Kidney (tissue), 14 donors: ENCODE results near the gene CXCL12. TPM values are rescaled to one million over a fixed set of nuclear protein-coding genes. Genes with fewer than 3 reads are reported as not detected.

Source experiments
- DNase-seq, 5 donors: peaks; one replicate each; pipeline ENCODE4 v3.0.0-alpha.2; 2013 to 2020
- FAIRE-seq: peaks from 2 replicates; lab custom pipeline; 2012; peaks lifted over from hg19 to GRCh38; lab: Jason Lieb, UNC
- H3K27ac ChIP-seq, 2 donors: one replicate each; pipeline ENCODE4 v1.7.0; 2013; ENCODE audit warnings: low read depth in 2 of 2, low read length in 2 of 2, inconsistent platforms in 1 of 2
- H3K27me3 ChIP-seq: one replicate; pipeline ENCODE4 v1.7.1; 2013; ENCODE audit warnings: low read length, inconsistent platforms; ENCODE audit not compliant: control insufficient read depth, insufficient read depth
- H3K36me3 ChIP-seq, 3 donors: one replicate each; pipeline versions ENCODE4 v1.7.0 to v1.7.1; 2013; ENCODE audit warnings: low read length in 3 of 3, control low read depth in 1 of 3, inconsistent platforms in 1 of 3; ENCODE audit not compliant: insufficient read depth in 3 of 3, control insufficient read depth in 2 of 3
- H3K4me1 ChIP-seq, 3 donors: one replicate each; pipeline versions ENCODE4 v1.7.0 to v1.7.1; 2013; ENCODE audit warnings: low read length in 3 of 3, inconsistent platforms in 1 of 3, low read depth in 1 of 3; ENCODE audit not compliant: control insufficient read depth in 2 of 3, insufficient read depth in 2 of 3
- H3K4me3 ChIP-seq, 3 donors: one replicate each; pipeline versions ENCODE4 v1.7.0 to v1.8.1; 2013; ENCODE audit warnings: low read length in 3 of 3, control low read depth in 1 of 3, inconsistent platforms in 1 of 3
- H3K9ac ChIP-seq, 3 donors: one replicate each; pipeline versions ENCODE4 v1.7.0 to v1.7.1; 2013; ENCODE audit warnings: low read length in 3 of 3, control low read depth in 1 of 3, inconsistent platforms in 1 of 3
- H3K9me3 ChIP-seq, 3 donors: one replicate each; pipeline versions ENCODE4 v1.7.0 to v1.7.1; 2013; ENCODE audit warnings: low read length in 3 of 3, control low read depth in 1 of 3, inconsistent platforms in 1 of 3; ENCODE audit not compliant: control insufficient read depth in 2 of 3, insufficient read depth in 1 of 3
- intact Hi-C: fragments of 100-400 bp; cut with DNase I; formaldehyde crosslinking; loops from one replicate; pipeline ENCODE4 v1.11.1; 2022
- polyA plus RNA-seq: library from polyadenylated mRNA; stranded (reverse); fragments of 350-450 nt; fragmentation: Illumina TruSeq; extraction: RNeasy Lipid Tissue Mini Kit (QIAGEN cat#74804); gene quantifications from one replicate; pipeline ENCODE4 v1.2.3, GENCODE V29; 2014; ENCODE audit warnings: low read depth, low replicate concordance; ENCODE audit not compliant: insufficient read depth
- total RNA-seq: library from RNA; stranded (reverse); fragmentation: NEBNext Ultra II Directional; extraction: Animal tissue kit (Norgen Biotek cat#: 25700); gene quantifications from one replicate; pipeline ENCODE4 v1.2.1, GENCODE V29; 2021
- TF ChIP-seq, protein P1 (sequence below): IDR thresholded peaks from 3 replicates; pipeline ENCODE4 v1.5.1; 2012; ENCODE audit warnings: mild to moderate bottlenecking, moderate library complexity, borderline replicate concordance; ENCODE audit not compliant: insufficient read depth; ENCODE audit errors: extremely low read depth
- donor health status: control.
- donor health status: control.
- donor health status: control.
- donor health status: control.
- donor health status: control.
- donor health status: DM: yes; HTN: yes; CAD: no.
- donor health status: Normal renal cell carcinoma (clear cell type).

CXCL12 gene
- total and polyA plus RNA-seq, 2 donors from 2014 or later, result 99.5 to 111 TPM

DNA sequence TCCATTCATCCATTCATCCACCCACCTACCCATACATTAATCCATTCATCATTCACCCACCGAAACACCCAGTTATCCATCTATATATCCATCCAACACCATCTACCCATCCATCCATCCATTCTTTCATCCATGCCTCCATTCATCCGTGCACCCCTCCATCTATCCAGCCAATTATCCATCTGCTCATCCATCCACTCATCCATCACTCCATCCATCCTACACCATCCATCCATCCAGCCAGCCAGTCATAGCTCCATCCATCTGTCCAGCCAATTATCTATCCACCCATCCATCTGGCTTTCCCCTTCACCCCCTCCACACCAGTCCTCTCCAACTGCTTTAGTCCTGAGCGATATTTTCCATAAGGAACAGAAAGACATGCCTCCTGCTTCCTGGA lies 7.5 kb upstream of the CXCL12 start:
- Histone ChIP-seq H3K4me3 (no peak overlapping the region), H3K9ac (no peak overlapping the region), H3K4me1 (peaks cover 0 to 5% (median 0%) of the 10 kb centered on the region in 3 donors), H3K27me3 (no peaks in the 10 kb centered on the region), H3K36me3 (no peaks in the 10 kb centered on the region), H3K9me3 (no peaks in the 10 kb centered on the region), H3K27ac (no peak overlapping the region)
- intact Hi-C loops, result no loop called here
- DNase-seq (peak in 1 of 5 donors; percentile 12), FAIRE-seq (no peak)
- TF ChIP-seq, protein P1, sequence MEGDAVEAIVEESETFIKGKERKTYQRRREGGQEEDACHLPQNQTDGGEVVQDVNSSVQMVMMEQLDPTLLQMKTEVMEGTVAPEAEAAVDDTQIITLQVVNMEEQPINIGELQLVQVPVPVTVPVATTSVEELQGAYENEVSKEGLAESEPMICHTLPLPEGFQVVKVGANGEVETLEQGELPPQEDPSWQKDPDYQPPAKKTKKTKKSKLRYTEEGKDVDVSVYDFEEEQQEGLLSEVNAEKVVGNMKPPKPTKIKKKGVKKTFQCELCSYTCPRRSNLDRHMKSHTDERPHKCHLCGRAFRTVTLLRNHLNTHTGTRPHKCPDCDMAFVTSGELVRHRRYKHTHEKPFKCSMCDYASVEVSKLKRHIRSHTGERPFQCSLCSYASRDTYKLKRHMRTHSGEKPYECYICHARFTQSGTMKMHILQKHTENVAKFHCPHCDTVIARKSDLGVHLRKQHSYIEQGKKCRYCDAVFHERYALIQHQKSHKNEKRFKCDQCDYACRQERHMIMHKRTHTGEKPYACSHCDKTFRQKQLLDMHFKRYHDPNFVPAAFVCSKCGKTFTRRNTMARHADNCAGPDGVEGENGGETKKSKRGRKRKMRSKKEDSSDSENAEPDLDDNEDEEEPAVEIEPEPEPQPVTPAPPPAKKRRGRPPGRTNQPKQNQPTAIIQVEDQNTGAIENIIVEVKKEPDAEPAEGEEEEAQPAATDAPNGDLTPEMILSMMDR, result no peak

DNA sequence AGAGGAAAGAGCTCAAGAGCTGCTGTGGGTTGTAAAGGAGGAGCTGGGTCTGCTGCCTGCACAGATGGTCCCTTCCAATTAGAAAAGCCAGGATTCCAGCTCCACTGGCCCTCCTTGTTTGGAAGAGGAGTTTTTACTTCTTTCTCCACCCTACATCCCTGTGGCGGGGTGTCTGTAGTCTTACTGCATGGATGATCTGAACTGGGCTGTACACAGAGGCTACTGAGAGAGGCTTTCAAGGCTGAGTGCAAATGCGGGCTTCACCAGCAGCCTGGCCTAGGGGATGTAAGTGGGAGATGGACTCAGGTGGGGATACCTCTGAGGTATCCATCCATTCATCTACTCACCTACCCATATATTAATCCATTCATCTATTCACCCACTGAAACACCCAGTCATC lies 7.1 kb upstream of the CXCL12 start:
- H3K4me3 ChIP-seq, result no peak overlapping the region
- DNase-seq, result peak in 1 of 5 donors; percentile 7
- no peaks in the 10 kb centered on the region for H3K9me3 ChIP-seq
- intact Hi-C loops, result no loop called here
- no peaks in the 10 kb centered on the region for H3K27me3 ChIP-seq
- TF ChIP-seq, protein P1, result no peak
- no peak overlapping the region for H3K9ac ChIP-seq
- H3K4me1 ChIP-seq, result peaks cover 0 to 5% (median 0%) of the 10 kb centered on the region in 3 donors
- H3K36me3 ChIP-seq, result no peaks in the 10 kb centered on the region
- H3K27ac ChIP-seq, result no peak overlapping the region
- no peak for FAIRE-seq

DNA sequence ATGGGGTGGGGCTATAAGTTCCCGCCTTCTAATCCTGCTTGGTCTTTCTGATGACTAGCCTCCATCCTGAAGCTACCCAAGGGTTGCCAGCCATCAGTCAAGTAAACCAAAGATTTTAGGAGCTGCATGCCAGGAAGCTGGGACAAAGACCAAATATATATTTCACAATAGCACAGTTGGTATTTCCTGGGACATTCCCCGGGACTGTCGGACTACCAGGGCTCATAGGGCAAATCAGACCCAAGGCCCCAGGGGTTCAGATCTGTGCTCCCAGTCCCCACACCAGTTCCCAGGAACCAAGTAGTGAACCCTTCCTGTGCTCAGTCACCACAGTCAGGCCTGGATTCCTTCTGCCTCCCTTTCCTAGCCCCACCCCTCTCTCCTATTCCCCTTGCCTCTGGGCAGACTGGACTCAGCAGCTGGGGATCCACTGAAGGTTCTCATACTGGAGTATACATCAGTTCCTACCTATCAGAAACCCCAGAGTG lies 5.7 kb upstream of the CXCL12 start:
- FAIRE-seq (no peak), DNase-seq (peak in 2 of 5 donors; percentile 19 to 46)
- TF ChIP-seq, protein P1, result no peak
- no peaks in the 10 kb centered on the region for H3K9me3 ChIP-seq
- peaks cover 0 to 5% (median 0%) of the 10 kb centered on the region in 3 donors for H3K4me1 ChIP-seq
- H3K9ac ChIP-seq, result no peak overlapping the region
- H3K27ac ChIP-seq, result no peak overlapping the region
- no peak overlapping the region for H3K4me3 ChIP-seq
- intact Hi-C loops, result no loop called here
- H3K27me3 ChIP-seq, result no peaks in the 10 kb centered on the region
- H3K36me3 ChIP-seq, result no peaks in the 10 kb centered on the region

DNA sequence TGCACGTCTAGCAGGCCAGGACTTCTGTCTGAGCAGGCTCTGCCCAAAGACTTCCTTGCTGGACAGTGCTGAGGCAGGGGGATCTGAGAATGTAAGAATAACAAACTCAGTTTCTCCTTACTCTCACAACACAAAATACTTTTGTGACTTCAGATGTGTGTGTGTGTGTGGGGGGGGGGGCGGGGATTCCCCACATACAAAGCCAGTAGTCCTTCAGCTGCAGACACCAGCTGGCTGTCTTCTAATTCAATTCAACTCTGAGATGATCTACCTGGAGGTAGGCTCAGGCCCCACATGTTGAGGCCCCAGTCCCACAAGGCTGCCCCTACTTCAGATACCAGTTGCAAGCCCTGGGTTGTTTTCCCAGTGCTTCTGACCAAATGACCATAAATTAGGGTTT lies 4.7 kb upstream of the CXCL12 start:
- H3K36me3 ChIP-seq, result no peaks in the 10 kb centered on the region
- H3K9ac ChIP-seq, result no peak overlapping the region
- intact Hi-C loops, result no loop called here
- H3K4me3 ChIP-seq, result no peak overlapping the region
- TF ChIP-seq, protein P1, result no peak
- H3K27me3 ChIP-seq, result no peaks in the 10 kb centered on the region
- FAIRE-seq, result no peak
- no peak overlapping the region for H3K27ac ChIP-seq
- peaks cover 0 to 5% (median 0%) of the 10 kb centered on the region in 3 donors for H3K4me1 ChIP-seq
- H3K9me3 ChIP-seq, result no peaks in the 10 kb centered on the region
- no peak for DNase-seq
